ENCODE data around the gene RPS27A.
A peak's percentile ranks its signal among the peaks of the same experiment; 100 is the strongest.
"Not testable (repeated sequence)": the region's sequence is repeated elsewhere in the genome, so short reads cannot be mapped to it uniquely, and the experiment has no call there.

Gene RPS27A

DNA sequence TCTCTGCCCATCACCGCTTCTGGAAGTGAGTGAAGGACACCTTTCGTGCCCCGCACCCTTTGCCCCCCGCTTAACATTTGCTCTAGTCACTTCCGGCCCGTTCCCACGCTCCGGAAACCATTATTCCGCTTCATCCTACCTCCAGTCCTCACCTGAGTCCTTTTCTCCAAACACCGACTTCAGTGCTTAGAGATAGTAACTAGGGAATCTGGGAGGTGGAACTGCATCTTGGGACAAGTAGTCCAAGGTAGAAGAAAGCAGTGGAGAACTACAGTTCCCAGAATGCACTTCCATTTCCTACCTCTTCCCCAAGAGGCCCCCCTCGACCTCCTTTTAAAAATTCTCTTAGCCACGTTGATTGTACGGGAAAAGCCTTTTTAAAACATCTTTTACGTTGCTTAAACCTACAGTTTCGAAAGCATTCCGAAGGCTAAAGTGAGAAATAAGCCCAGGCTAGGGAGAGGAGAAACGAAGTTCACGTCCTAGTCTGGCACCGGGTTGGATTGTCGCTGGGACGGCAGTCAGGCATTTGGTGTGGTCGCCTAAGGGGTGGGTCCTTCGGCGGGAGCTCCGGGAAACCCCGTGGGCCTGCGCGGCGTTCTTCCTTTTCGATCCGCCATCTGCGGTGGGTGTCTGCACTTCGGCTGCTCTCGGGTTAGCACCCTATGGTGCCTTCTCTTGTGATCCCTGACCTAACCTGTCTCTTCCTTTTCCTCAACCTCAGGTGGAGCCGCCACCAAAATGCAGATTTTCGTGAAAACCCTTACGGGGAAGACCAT lies at the start of gene RPS27A, which contains the start of gene CLHC1:
RPS27A (plus strand) TSS at position 605 of the 779 bp plus-strand sequence; CDS start at position 742, 137 bp downstream.
CLHC1 (minus strand) TSS at position 210 of the 779 bp plus-strand sequence. CDS start 9,882 bp downstream, outside the sequence.
- DNase-seq, result peak; percentile 95

DNA sequence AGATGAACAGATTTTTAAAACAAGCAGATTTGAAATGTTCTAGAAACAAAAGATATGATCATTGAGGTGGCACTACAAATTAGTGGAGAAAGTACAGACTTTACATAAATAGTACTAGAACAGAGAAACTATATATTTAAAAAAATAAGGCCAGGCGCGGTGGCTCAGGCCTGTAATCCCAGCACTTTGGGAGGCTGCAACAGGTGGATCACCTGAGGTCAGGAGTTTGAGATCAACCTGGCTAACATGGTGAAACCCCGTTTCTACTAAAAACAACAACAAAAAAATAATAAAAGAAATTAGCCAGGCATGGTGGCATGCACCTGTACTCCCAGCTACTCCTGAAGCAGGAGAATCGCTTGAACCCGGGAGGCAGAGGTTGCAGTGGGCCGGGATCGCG lies 45.7 kb upstream of the RPS27A start:
- DNase-seq, result not testable (repeated sequence)

DNA sequence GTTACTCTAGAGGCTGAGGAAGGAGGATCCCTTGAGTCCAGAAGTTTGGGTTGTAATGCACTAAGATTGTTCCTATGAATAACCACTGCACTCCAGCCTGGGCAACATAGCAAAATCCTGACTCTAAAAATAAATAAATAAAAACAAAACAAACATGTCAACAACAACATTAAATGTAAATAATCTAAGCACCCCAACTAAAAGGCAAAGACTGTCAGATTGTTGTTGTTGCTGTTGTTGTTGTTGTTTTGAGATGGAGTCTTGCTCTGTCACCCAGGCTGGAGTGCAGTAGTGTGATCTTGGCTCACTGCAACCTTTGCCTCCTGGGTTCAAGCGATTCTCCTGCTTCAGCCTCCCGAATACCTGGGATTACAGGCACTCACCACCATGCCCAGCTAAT lies 40.6 kb upstream of the RPS27A start:
- DNase-seq, result not testable (repeated sequence)

DNA sequence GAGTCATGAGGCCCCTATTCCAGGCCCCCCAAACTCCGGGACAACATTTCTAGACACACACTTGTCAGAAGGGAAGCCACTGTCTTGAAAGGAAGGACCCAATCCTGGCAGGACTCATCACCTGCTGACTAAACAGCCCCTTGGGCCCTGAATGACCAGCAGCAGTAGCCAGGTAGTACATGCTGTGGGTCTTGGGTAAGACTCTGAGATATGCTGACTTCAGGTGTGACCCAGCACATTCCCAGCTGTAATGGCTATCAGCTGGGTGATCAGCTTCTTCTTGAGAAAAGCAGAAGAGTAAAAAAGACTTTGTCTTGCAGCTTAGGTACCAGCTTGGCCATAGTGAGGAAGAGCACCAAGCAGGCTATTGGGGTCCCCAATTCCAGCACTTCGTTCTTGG lies 36.0 kb upstream of the RPS27A start:
- no peak for DNase-seq

DNA sequence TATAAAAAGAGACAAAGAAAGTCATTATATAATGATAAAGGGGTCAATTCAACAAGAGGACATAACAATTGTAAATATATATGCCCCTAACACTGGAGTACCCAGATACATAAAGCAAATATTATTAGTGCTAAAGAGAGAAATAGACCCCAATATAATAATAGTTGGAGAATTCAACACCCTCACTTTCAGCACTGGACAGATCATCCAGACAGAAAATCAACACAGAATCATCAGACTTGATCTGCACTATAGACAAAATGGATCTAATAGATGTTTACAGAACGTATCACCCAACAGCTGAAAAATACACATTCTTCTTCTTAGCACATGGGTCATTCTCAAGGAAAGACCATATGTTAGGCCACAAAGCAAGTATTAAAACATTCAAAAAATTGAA lies 32.1 kb upstream of the RPS27A start:
- DNase-seq, result no peak

DNA sequence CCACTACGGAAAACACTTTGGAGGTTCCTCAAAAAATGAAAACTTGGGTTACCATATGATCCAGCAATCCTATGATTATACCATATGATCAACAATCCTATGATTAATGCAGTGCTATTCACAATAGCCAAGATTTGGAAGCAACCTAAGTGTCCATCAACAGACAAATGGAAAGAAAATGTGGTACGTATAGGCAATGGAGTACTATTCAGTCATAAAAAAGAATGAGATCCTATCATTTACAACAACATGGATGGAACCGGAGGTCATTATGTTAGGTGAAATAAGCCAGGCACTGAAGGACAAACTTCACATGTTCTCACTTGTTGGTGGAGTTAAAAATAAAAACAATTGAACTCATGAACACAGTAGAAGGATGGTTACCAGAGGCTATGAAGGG lies 28.0 kb upstream of the RPS27A start:
- DNase-seq, result no peak

DNA sequence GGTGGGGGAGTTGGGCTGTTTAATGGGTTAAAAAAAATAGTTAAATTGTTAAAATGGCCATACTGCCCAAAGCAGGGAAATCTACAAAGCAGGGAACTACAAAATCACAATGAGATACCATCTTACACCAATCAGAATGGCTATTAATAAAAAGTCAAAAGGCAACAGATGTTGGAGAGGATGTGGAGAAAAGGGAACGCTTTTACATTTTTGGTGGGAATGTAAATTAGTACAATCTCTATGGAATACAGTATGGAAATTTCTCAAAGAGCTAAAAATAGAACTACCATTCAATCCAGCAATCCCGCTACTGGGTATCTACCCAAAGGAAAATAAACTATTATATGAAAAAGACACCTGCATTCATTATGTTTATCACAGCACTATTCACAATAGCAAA lies 27.5 kb upstream of the RPS27A start:
- DNase-seq, result no peak

DNA sequence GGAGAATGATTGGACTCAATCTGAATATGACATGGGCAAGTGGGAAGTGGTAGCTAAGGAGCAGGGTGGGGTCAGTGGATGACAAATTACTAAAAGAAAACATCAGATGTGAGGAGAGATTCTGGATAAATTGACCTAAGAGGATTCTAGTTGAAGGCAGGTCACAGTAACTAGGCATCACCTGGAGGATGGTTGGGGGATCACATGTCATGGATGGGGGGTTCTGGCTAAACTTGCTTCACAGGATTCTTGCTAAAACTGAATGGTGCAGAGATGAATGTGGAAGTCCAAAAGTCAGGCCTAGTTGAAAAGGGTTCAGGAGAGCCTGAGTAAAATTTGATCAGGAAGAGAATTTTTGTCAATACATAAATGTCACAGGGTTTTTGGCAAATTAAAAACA lies 18.7 kb upstream of the RPS27A start:
- no peak for DNase-seq

DNA sequence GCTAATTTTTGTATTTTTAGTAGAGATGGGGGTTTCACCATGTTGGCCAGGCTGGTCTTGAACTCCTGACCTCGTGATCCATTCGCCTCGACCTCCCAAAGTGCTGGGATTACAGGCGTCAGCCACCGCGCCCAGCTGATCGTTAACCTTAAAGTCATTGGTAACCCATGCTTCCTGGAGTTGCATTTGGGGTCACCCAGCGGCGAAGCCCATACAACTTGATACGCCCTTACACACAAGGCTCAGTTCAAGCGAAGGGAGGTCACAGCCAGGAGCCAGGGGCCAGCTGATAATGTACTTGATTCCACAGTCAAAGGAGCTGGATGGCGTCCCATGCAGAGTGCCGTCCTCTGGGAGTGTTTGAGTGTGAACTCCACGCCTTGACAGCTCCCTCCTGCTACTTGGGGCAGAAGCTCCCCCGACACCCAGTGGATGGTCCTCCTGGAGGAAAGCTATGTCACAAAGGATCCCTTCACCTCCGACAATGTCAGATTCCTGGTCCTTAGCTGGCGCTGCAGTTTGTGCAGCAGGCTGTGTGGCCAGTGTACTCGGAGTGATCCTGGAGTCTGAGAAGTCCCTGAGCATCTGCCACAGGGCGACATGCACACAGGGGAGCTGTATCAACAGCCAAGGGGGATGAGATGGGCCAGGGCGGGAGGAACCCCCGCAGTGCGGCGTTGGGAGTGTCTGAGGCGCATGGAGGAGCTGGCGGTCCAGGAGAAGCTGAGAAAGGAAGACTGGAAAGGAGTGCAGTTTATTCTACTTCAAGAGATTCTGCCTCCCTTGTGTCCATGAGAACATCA lies 8.3 kb upstream of the RPS27A start:
- DNase-seq, result no peak

DNA sequence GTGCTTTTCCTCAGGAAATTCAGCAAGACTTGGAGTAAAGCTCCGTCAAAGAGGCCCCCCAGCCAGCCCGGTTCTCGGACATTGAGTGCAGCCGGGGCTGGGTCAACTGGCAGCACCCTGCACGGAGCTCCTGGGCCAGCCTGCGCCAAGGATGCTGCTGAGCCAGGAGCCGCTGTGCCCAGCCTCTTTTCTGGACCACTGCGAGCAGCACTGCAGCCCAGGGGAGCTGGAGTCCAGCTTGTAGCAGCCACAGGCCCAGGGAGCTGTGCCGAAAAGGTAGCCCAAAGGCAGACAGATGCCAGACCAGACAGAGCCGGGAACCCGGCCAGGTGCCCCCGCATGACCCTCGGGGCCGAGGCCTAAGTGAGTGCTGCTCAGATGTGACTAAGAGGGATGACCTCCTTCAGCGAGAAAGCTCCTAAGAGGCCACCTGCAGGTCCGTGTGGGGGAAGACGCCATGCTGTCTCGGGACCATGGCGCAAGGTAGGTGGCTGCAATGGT lies 7.7 kb upstream of the RPS27A start:
- DNase-seq, result no peak

DNA sequence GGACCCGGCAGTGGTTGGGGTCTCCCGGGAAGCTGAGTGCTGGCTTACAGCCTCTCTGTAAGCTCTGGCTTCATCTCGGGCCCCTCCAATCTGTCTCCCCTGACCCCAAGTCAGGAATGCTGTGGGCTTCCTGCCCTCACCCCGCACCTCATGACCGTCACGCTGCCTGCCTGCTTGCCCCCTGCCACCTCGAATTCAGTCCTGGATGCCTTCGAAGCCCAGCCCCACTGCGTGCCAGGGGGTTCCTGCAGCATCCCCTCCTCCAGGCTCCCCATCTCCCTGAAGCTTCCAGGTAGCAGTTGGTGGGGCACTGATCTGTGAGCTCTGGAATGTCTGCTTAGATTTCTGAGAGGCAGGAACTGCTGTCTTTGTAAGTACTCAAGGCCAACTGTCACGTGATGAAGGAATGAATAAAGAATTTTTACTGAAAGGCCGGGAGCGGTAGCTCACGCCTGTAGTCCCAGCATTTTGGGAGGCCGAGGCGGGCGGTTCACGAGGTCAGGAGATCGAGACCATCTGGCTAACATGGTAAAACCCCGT lies 6.9 kb upstream of the RPS27A start:
- no peak for DNase-seq

DNA sequence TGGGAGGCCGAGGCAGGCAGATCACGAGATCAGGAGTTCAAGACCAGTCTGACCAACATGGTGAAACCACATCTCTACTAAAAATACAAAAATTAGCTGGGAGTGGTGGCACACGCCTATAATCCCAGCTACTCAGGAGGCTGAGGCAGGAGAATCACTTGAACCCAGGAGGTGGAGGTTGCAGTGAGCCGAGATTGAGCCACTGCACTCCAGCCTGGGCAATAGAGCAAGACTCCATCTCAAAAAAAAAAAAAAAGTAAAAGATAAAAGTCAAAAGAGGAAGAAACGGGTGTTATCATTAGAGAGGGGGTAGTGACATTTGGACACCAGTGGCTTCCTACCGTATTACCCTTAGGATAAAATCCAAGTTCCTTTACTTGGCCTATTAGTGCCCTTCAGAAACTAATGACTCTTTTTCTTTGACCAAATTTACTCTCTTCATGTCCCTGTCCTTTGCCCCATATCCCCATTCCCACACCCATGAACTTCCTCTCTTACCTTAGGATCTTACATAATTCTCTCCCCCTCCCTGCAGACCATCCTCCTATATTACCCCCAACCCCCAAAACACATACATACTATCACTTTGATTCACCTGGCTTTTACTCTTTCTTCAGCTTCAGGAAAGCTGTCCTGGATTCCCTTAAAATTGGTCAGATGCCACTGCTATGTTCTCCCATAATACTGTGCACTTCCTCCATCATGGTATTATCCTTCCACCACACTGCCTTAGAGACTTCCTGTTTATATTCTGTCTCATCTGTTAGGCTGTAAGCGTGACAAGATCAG lies 4.9 kb upstream of the RPS27A start:
- DNase-seq, result not testable (repeated sequence)

DNA sequence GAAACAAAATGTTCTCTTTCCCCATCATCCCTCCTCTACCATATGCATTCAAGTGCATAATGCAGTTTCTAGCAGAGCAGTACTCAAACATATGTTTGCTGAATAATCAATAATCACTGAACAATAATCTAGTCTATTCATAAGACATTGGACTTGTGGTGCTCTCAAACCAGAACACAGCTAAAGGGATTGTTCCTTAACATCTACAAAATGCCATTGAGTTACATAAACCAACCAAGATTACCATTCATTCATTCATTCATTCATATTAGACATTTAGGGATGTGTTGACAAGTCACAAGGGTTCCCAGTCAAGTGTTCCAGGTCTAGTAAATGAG lies 4.3 kb upstream of the RPS27A start:
- no peak for DNase-seq

DNA sequence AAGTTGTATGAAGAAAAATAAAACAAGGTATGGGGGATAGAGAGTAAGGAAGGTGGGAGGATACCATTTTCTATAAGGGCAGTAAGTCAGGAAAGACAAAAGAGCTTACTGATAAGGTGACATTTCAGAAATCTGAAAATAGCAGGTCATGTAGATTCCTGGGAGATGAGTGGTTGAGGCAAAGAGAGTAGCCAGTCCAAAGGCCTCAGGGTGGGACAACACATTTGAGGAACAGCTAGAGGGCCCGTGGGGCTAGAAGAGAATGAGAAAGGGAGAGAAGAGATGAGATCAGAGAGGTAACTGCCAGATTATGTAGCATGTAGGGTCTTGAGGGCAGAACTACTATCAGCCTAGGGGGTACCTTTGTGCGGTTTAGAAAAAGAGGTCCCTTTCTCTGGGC lies 3.3 kb upstream of the RPS27A start:
- no peak for DNase-seq

DNA sequence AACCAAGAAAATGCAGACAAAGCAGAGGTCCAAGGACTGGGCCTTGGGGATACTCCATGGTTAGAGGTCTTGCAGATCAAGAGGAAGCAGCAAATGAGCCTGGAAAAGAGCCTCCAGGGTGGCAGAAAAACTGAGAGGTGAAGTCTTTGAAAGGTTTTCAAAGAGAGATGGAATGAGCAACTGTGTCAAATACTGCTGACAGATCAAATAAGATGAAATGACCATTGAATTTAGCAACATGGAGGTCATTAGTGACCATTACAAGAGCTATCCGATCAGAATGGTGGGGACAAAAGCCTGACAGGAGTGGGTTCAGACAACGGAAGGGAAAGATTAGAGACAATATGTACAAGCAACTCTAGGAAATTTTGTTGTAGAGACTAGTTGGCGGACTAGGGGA lies 1.9 kb upstream of the RPS27A start:
- no peak for DNase-seq

DNA sequence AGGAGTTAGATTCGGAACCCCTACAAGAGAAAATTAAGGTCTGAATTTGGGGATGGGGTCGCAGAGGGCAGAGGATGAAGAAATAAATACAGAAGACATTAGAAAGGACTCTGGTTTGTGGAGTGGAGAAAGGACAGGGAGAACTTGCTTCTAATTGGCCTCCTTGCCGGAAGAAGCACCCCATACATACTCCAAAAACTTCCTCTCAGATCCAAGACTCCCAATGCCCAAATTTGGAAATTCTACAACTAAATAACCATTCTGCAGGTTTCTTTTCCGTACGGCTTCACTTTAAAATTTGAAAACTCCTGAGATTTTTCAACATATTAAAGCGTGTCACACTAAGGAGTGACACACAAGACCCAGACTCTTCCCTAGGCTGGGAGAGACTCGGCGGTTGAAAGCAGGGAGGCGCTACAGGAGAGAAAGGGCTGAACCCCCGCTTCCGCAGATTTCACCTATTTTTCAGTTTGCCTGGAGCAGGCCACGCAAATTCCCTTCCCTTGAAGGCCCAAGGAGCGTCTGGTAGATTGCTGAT lies 873 bp upstream of the RPS27A start:
- no peak for DNase-seq

DNA sequence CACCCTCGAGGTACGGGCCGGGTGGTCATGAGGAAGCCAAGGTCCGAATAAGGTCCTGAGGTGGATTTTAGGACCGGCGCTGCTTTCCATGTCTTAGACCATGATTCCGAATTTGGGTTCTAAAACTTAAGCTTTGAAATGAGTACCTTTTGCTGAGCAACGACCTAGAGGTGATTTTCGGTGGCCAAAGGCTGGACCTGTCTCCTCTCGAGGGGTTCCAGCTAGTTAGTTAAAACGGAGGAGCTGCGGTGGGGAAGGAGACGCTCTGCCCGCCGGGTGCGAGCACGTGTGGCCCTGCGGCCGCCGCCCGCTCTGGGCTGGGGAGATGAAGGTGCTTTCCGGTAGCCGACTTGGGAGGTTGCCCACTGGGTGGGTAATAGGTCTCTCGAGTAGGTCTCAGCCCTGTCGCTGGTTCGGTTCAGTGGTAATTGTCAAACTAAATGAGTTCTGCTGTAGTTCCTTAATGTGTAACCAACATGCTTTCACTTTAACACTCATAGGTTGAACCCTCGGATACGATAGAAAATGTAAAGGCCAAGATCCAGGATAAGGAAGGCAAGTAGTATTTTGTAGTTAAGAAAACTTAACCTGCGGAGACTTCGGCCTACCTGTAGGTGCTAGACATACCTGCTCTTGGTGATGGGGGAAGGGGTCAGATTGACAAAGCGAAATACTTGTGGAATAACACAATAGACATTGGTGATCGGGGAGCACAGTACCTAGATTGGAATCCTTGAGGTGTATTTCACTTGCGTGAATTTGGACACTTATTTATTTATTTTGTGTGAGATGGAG lies 572 bp downstream of the RPS27A start:
- no peak for DNase-seq

DNA sequence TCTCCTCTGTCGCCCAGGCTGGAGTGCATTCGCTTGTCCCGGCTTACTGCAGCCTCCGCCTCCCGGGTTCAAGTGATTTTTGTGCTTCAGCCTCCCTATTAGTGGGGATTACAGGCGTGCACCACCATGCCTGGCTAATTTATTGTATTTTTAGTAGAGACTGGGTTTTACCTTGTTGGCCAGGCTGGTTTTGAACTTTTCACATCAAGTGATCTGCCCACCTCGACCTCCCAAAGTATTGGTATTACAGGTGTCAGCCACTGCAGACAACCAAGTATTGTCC lies 1.1 kb downstream of the RPS27A start:
- no peak for DNase-seq

DNA sequence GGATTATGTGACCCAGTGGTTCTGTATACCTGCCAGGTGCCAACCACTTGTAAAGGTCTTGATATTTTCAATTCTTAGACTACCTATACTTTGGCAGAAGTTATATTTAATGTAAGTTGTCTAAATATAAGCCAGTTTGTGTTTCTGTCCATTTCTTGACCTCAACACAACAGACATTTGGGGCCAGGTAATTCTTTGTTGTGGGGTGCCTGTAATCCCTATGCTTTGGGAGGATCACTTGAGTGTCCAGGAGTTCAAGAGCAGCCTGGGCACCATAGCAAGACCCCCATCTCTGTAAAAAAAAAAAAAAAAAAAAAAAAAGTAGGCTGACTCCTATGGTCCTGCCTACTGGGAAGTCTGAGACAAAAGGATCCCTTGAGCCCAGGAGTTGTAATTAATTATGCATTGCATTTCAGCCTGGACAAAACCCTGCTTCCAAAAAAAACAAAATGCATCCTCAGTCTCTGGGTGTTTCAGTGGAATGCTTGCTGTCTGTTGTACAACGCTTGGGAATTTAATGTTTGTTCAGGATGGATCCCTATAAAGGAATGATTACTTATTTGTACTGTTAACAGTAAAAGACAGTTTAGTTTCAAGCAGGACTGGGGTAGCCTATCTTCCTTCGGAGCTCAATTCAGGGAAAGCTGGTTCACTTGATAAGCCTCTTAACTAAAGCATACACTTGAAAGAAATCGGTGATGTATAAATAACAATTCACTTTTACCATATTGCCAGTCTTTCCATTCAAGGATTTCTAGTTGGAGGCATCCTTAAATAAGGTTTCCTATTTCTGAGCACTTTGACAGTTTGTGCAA lies 3.4 kb downstream of the RPS27A start:
- no peak for DNase-seq

DNA sequence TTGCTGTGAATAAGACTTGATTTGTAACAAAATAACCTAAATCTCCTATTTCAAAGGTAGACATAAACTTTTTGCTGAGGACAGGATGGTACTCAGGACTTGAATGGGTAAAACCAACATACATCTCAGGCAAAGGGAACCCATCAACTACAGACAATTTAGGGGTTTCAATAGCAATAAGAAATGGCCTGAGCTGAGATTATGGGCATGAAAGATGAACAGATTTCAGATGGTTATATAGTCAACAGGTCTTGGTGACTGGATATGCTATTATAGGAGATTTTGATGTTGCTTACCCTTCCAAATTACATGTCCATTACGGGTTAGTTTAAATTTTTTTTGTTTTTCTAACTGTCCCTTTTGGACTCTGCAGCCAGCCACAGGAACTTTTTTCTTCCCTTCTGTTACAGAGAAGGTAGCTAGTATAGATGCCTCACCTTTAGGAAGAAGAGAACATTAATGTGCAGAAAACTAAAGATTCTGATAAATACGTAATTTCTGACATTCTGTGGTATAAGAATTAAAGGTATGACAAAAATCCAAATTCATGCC lies 4.6 kb downstream of the RPS27A start:
- no peak for DNase-seq

Data from COR-L47 (cell line).